ENCODE measurements around the gene TM4SF4. TPM values are rescaled to one million over a fixed set of nuclear protein-coding genes. Genes with fewer than 3 reads are reported as not detected.

Gene TM4SF4
- total RNA-seq, 1 experiment from 2014 or later: 2.7 TPM

DNA sequence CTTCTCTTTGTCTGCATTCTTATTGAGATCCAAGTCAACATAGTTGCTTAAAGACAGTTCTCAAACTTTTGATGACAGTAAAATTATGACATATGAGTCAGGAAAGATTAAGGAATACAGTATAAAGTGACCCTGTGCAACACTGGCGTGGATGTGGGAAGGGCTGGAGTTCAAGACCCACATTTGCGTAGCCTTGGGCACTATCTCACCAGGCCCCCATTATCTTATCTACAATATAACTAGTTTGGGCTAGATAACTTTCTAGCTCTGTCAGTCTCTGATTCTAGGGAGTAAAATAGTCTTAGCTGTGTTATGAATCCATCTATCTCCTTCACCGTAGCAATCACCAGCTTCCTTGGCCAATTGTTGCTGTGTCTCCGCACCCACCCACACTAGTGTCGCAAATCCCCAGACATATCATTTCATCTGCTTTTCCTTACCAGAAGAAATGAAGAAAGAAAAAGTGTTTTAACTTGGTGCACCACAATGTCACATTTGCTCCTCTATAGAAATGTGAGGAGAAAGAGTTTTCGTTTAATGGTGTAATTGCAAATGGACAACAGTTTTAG is 14.9 kb upstream of the TM4SF4 start:
- ChIA-PET CTCF (no interaction called here), POLR2A (no interaction called here)
- H3K27me3 Mint-ChIP-seq (ENCODE audit: insufficient read depth, unreplicated experiment): no peaks in the 10 kb centered on the region
- Histone ChIP-seq H3K27me3 (replicated peaks; ENCODE audit: control insufficient read depth, insufficient read depth, low read length) (no peaks in the 10 kb centered on the region), H3K9me3 (no peaks in the 10 kb centered on the region), H3K4me1 (peaks cover 8% of the 10 kb centered on the region; the same call in 1 of the 2 replicates), H3K36me3 (ENCODE audit: control insufficient read depth, insufficient read depth, low read length) (no peaks in the 10 kb centered on the region), H3K4me3 (ENCODE audit: low read depth, low read length) (no peak overlapping the region)
- H3K27ac Mint-ChIP-seq (ENCODE audit: unreplicated experiment): no peak overlapping the region
- DNase-seq: no peak
- BruUV-seq (replicated peaks): no TSS peak
- H3K36me3 Mint-ChIP-seq (ENCODE audit: insufficient read depth, unreplicated experiment): peaks cover 4% of the 10 kb centered on the region
- TF ChIP-seq, protein P1, sequence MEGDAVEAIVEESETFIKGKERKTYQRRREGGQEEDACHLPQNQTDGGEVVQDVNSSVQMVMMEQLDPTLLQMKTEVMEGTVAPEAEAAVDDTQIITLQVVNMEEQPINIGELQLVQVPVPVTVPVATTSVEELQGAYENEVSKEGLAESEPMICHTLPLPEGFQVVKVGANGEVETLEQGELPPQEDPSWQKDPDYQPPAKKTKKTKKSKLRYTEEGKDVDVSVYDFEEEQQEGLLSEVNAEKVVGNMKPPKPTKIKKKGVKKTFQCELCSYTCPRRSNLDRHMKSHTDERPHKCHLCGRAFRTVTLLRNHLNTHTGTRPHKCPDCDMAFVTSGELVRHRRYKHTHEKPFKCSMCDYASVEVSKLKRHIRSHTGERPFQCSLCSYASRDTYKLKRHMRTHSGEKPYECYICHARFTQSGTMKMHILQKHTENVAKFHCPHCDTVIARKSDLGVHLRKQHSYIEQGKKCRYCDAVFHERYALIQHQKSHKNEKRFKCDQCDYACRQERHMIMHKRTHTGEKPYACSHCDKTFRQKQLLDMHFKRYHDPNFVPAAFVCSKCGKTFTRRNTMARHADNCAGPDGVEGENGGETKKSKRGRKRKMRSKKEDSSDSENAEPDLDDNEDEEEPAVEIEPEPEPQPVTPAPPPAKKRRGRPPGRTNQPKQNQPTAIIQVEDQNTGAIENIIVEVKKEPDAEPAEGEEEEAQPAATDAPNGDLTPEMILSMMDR (IDR thresholded peaks at IDR 0.05; ENCODE audit: insufficient read depth in 1 of 2, low read depth in 1 of 2, low read length in 1 of 2, severe bottlenecking in 1 of 2, unreplicated experiment in 1 of 2): no peak
- H3K9me3 Mint-ChIP-seq (ENCODE audit: unreplicated experiment): peaks cover 6% of the 10 kb centered on the region
- H3K4me1 Mint-ChIP-seq (ENCODE audit: low read depth, unreplicated experiment): peaks cover 18% of the 10 kb centered on the region
- no peak overlapping the region for H3K4me3 Mint-ChIP-seq (ENCODE audit: unreplicated experiment)
- intact Hi-C loops (cut with micrococcal nuclease; ENCODE audit: unreplicated experiment): no loop called here

DNA sequence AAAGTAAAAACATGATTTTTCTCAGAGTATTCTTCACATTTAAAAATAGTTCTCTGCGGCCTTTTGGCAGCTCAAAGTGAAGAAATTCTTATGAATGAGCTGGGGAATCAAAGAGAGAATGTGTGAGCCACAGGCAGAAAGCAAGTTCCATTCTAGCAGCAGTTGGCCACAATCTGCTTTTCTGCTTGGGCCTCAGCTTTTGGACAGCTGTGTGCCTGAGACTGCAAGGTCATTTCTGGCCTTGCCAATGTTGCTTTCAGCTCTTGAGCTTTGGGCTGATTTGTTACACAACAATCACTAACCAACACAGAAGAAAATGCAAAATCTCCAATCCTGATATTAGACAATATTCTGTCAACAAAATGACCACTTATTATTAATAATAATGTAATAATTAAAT is 14.4 kb upstream of the TM4SF4 start:
- H3K9me3 ChIP-seq: no peaks in the 10 kb centered on the region
- DNase-seq: no peak
- Mint-ChIP-seq H3K36me3 (ENCODE audit: insufficient read depth, unreplicated experiment) (peaks cover 4% of the 10 kb centered on the region), H3K4me3 (ENCODE audit: unreplicated experiment) (no peak overlapping the region), H3K27ac (ENCODE audit: unreplicated experiment) (no peak overlapping the region), H3K27me3 (ENCODE audit: insufficient read depth, unreplicated experiment) (no peaks in the 10 kb centered on the region), H3K4me1 (ENCODE audit: low read depth, unreplicated experiment) (peaks cover 13% of the 10 kb centered on the region), H3K9me3 (ENCODE audit: unreplicated experiment) (peaks cover under 1% of the 10 kb centered on the region)
- no peaks in the 10 kb centered on the region for H3K36me3 ChIP-seq (ENCODE audit: control insufficient read depth, insufficient read depth, low read length)
- intact Hi-C loops (cut with micrococcal nuclease; ENCODE audit: unreplicated experiment): no loop called here
- no peak overlapping the region for H3K4me3 ChIP-seq (ENCODE audit: low read depth, low read length)
- ChIA-PET CTCF (no interaction called here), POLR2A (no interaction called here)
- peaks cover 8% of the 10 kb centered on the region; the same call in 1 of the 2 replicates for H3K4me1 ChIP-seq
- TF ChIP-seq, protein P1 (IDR thresholded peaks at IDR 0.05; ENCODE audit: insufficient read depth in 1 of 2, low read depth in 1 of 2, low read length in 1 of 2, severe bottlenecking in 1 of 2, unreplicated experiment in 1 of 2): no peak
- BruUV-seq (replicated peaks): no TSS peak
- H3K27me3 ChIP-seq (replicated peaks; ENCODE audit: control insufficient read depth, insufficient read depth, low read length): no peaks in the 10 kb centered on the region

DNA sequence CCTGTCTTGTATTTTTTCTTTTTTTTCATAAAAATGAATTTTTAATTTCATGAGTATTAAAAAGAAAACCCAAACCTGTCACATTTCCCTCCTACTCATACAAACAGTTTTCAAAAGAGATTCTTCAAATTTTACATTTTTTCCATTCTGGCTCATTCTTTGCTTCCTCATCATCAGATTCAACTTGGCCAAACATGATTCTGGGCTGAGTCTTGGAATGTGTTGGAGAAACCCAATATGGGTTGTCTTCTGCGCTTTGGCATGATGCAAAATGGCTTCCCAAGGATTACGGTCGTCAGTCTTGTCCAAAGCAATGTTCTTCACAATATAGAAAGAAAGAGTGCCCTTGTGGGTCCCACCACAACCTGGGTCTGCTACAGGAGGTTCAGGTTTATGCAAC is 12.4 kb upstream of the TM4SF4 start:
- no peak for DNase-seq
- Histone ChIP-seq H3K36me3 (ENCODE audit: control insufficient read depth, insufficient read depth, low read length) (no peaks in the 10 kb centered on the region), H3K4me1 (peaks cover 8% of the 10 kb centered on the region; the same call in 1 of the 2 replicates), H3K27me3 (replicated peaks; ENCODE audit: control insufficient read depth, insufficient read depth, low read length) (no peaks in the 10 kb centered on the region), H3K4me3 (ENCODE audit: low read depth, low read length) (no peak overlapping the region), H3K9me3 (no peaks in the 10 kb centered on the region)
- CTCF ChIA-PET: no interaction called here
- Mint-ChIP-seq H3K27ac (ENCODE audit: unreplicated experiment) (no peak overlapping the region), H3K4me1 (ENCODE audit: low read depth, unreplicated experiment) (peaks cover 17% of the 10 kb centered on the region), H3K9me3 (ENCODE audit: unreplicated experiment) (no peaks in the 10 kb centered on the region), H3K36me3 (ENCODE audit: insufficient read depth, unreplicated experiment) (peaks cover 4% of the 10 kb centered on the region), H3K4me3 (ENCODE audit: unreplicated experiment) (no peak overlapping the region), H3K27me3 (ENCODE audit: insufficient read depth, unreplicated experiment) (no peaks in the 10 kb centered on the region)
- TF ChIP-seq, protein P1 (IDR thresholded peaks at IDR 0.05; ENCODE audit: insufficient read depth in 1 of 2, low read depth in 1 of 2, low read length in 1 of 2, severe bottlenecking in 1 of 2, unreplicated experiment in 1 of 2): no peak
- intact Hi-C loops (cut with micrococcal nuclease; ENCODE audit: unreplicated experiment): no loop called here
- POLR2A ChIA-PET: no interaction called here
- no TSS peak for BruUV-seq (replicated peaks)

Measured in Caco-2 (cell line).